WTC11 (cell line): ENCODE results near the gene DMD. TPM values are rescaled to one million over a fixed set of nuclear protein-coding genes. Genes with fewer than 3 reads are reported as not detected.

ENCODE experiments used
- ATAC-seq: fragments of 200-7000 bp; cut with Tn5 transposase; 2 replicates; pipeline ENCODE4 v1.10.0; 2021; ENCODE audit warnings: mild to moderate bottlenecking, moderate library complexity
- CTCF ChIA-PET: fragments of 300-600 bp; sonication (Branson Sonifier 250); formaldehyde crosslinking; loops from one replicate; lab custom pipeline; 2021; ENCODE audit warnings: antibody characterized with exemption; lab: Charles Lee
- POLR2A ChIA-PET: fragments of 350-600 bp; sonication (Branson Sonifier 250); formaldehyde crosslinking; loops from one replicate; lab custom pipeline; 2021; ENCODE audit warnings: antibody characterized with exemption; lab: Charles Lee
- DNase-seq: peaks from one replicate; pipeline ENCODE4 v3.0.0; 2021; ENCODE audit warnings: low spot score
- H3K27ac Mint-ChIP-seq: 2 replicates; pipeline ENCODE4 v1.8.0; 2021; ENCODE audit warnings: mixed read lengths
- H3K27me3 Mint-ChIP-seq: 2 replicates; pipeline ENCODE4 v1.8.0; 2021; ENCODE audit warnings: low read depth, mild to moderate bottlenecking, moderate library complexity, mixed read lengths
- H3K36me3 Mint-ChIP-seq: 2 replicates; pipeline ENCODE4 v1.8.0; 2021; ENCODE audit warnings: mixed read lengths
- H3K4me1 Mint-ChIP-seq: 2 replicates; pipeline ENCODE4 v1.8.0; 2022; ENCODE audit warnings: mixed read lengths
- H3K4me3 Mint-ChIP-seq: 2 replicates; pipeline ENCODE4 v1.8.0; 2021; ENCODE audit warnings: mild to moderate bottlenecking, moderate library complexity, mixed read lengths
- H3K9me3 Mint-ChIP-seq: 2 replicates; pipeline ENCODE4 v1.8.0; 2021; ENCODE audit warnings: mixed read lengths
- ATF1 ChIP-seq: sonication (generic); formaldehyde crosslinking; IDR thresholded peaks from 2 replicates; pipeline ENCODE4 v1.8.1; 2023; ENCODE audit warnings: mild to moderate bottlenecking, moderate library complexity, missing genetic modification reagents
- CBFB ChIP-seq: sonication (generic); formaldehyde crosslinking; IDR thresholded peaks from 2 replicates; pipeline ENCODE4 v1.8.1; 2022; ENCODE audit warnings: mild to moderate bottlenecking, low read depth, missing genetic modification reagents
- ELF4 ChIP-seq: sonication (generic); formaldehyde crosslinking; IDR thresholded peaks from 2 replicates; pipeline ENCODE4 v1.8.1; 2022; ENCODE audit warnings: low read depth, mild to moderate bottlenecking, moderate library complexity, missing genetic modification reagents
- ETV6 ChIP-seq: sonication (generic); formaldehyde crosslinking; IDR thresholded peaks from 2 replicates; pipeline ENCODE4 v1.8.1; 2022; ENCODE audit warnings: mild to moderate bottlenecking, missing genetic modification reagents
- FOXJ3 ChIP-seq: sonication (generic); formaldehyde crosslinking; IDR thresholded peaks from 2 replicates; pipeline ENCODE4 v1.9.0; 2021; ENCODE audit warnings: missing genetic modification reagents, mild to moderate bottlenecking, borderline replicate concordance
- KAT7 ChIP-seq: sonication (generic); formaldehyde crosslinking; IDR thresholded peaks from 2 replicates; pipeline ENCODE4 v1.8.1; 2023; ENCODE audit warnings: missing genetic modification reagents, mild to moderate bottlenecking, borderline replicate concordance
- MYBL2 ChIP-seq: sonication (generic); formaldehyde crosslinking; IDR thresholded peaks from 2 replicates; pipeline ENCODE4 v1.8.1; 2023; ENCODE audit warnings: mild to moderate bottlenecking, moderate library complexity, missing genetic modification reagents
- NFATC4 ChIP-seq: fragments of 250-450 bp; sonication (Bioruptor Pico); IDR thresholded peaks from 2 replicates; pipeline ENCODE4 v1.9.0; 2021; ENCODE audit warnings: mild to moderate bottlenecking
- NFE2L1 ChIP-seq: sonication (generic); formaldehyde crosslinking; IDR thresholded peaks from 2 replicates; pipeline ENCODE4 v1.8.1; 2023; ENCODE audit warnings: missing genetic modification reagents
- NR1H2 ChIP-seq: sonication (generic); formaldehyde crosslinking; IDR thresholded peaks from 2 replicates; pipeline ENCODE4 v1.9.0; 2021; ENCODE audit warnings: mild to moderate bottlenecking, moderate library complexity, missing genetic modification reagents
- PRRX2 ChIP-seq: fragments of 250-450 bp; sonication (Bioruptor Pico); IDR thresholded peaks from 2 replicates; pipeline ENCODE4 v1.8.0; 2021; ENCODE audit warnings: mild to moderate bottlenecking
- ZBTB21 ChIP-seq: sonication (generic); formaldehyde crosslinking; IDR thresholded peaks from 2 replicates; pipeline ENCODE4 v1.8.1; 2023; ENCODE audit warnings: mild to moderate bottlenecking, missing genetic modification reagents, borderline replicate concordance
- ZBTB43 ChIP-seq: sonication (generic); formaldehyde crosslinking; IDR thresholded peaks from 2 replicates; pipeline ENCODE4 v1.8.1; 2023; ENCODE audit warnings: mild to moderate bottlenecking, missing genetic modification reagents
- ZNF121 ChIP-seq: sonication (generic); formaldehyde crosslinking; IDR thresholded peaks from 2 replicates; pipeline ENCODE4 v1.8.0; 2023; ENCODE audit warnings: missing genetic modification reagents
- ZNF219 ChIP-seq: sonication (generic); formaldehyde crosslinking; IDR thresholded peaks from 2 replicates; pipeline ENCODE4 v1.8.0; 2023; ENCODE audit warnings: missing genetic modification reagents, mild to moderate bottlenecking, borderline replicate concordance
- ZNF263 ChIP-seq: sonication (generic); formaldehyde crosslinking; IDR thresholded peaks from 2 replicates; pipeline ENCODE4 v1.8.1; 2022; ENCODE audit warnings: low read depth, mild to moderate bottlenecking, moderate library complexity, missing genetic modification reagents
- ZNF671 ChIP-seq: fragments of 250-450 bp; sonication (Bioruptor Pico); IDR thresholded peaks from 2 replicates; pipeline ENCODE4 v1.8.0; 2021; ENCODE audit warnings: mild to moderate bottlenecking
- ZSCAN18 ChIP-seq: fragments of 250-450 bp; sonication (Bioruptor Pico); IDR thresholded peaks from 2 replicates; pipeline ENCODE4 v2.1.2; 2022; ENCODE audit warnings: mild to moderate bottlenecking, moderate library complexity
- total RNA-seq: library from RNA; stranded (reverse); gene quantifications from 3 replicates; pipeline ENCODE4 v1.2.3, GENCODE V29; 2021
- TF ChIP-seq, protein P1 (sequence below): sonication (generic); formaldehyde crosslinking; IDR thresholded peaks from 2 replicates; pipeline ENCODE4 v1.8.1; 2023; ENCODE audit warnings: mild to moderate bottlenecking, missing genetic modification reagents, borderline replicate concordance
- TF ChIP-seq, protein P2 (sequence below): sonication (generic); formaldehyde crosslinking; IDR thresholded peaks from 2 replicates; pipeline ENCODE4 v1.8.1; 2023; ENCODE audit warnings: mild to moderate bottlenecking, missing genetic modification reagents, moderate library complexity
- TF ChIP-seq, protein P3 (sequence below): sonication (generic); formaldehyde crosslinking; IDR thresholded peaks from 2 replicates; pipeline ENCODE4 v1.8.1; 2023; ENCODE audit warnings: mild to moderate bottlenecking, moderate library complexity, missing genetic modification reagents
- TF ChIP-seq, protein P4 (sequence below): sonication (generic); formaldehyde crosslinking; IDR thresholded peaks from 2 replicates; pipeline ENCODE4 v1.8.0; 2022; ENCODE audit warnings: mild to moderate bottlenecking, missing genetic modification reagents
- TF ChIP-seq, protein P5 (sequence below): sonication (generic); formaldehyde crosslinking; IDR thresholded peaks from 2 replicates; pipeline ENCODE4 v1.8.1; 2022; ENCODE audit warnings: missing genetic modification reagents, borderline replicate concordance

The DMD gene
- total RNA-seq, 1 experiment from 2014 or later = 9.1 TPM

DNA sequence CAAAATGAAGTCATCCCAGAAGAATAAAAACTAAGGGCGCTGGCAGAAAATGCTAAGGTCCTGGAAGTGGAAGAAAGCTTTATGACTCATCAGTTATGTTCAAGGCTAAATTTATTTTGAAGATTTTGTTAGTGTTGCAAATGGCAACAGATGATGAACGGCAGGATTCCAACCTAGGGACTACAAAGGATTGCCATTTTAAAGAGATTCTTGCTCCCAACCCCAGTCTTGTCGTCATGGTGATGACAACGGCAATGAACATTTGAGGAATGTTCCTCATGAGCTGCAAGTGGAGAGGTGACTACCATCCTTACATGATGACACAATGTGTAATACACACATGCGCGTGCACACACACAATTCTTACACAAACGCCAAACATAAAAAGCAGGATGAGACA is 2085.1 kb downstream of the DMD start:
- H3K27me3 Mint-ChIP-seq = no peaks in the 10 kb centered on the region
- POLR2A ChIA-PET = no interaction called here

GRCh38 chrX:31124536-31124935 is 2086.8 kb downstream of the DMD start:
- H3K4me1 Mint-ChIP-seq = 0 out of 2 replicates have a peak, but pooled peaks cover 2% of the 10 kb centered on the region
- DNase-seq (no peak), ATAC-seq (no peak)
- H3K4me3 Mint-ChIP-seq = no peak overlapping the region
- H3K27ac Mint-ChIP-seq = no peak overlapping the region
- H3K9me3 Mint-ChIP-seq = no peaks in the 10 kb centered on the region
- ChIA-PET POLR2A (no interaction called here), CTCF (no interaction called here)
- H3K36me3 Mint-ChIP-seq = 0 out of 2 replicates have a peak, but pooled peaks cover 6% of the 10 kb centered on the region
- TF ChIP-seq MYBL2 (CRISPR knock-in tag) (no peak), ELF4 (CRISPR knock-in tag) (no peak), ETV6 (no peak), ZNF121 (CRISPR knock-in tag) (no peak), ZNF219 (CRISPR knock-in tag) (no peak), ATF1 (CRISPR knock-in tag) (no peak), PRRX2 (no peak), NFATC4 (no peak), ZBTB43 (no peak), ZSCAN18 (CRISPR knock-in tag) (no peak), FOXJ3 (CRISPR knock-in tag) (no peak), NR1H2 (CRISPR knock-in tag) (no peak)
- TF ChIP-seq, protein P1, sequence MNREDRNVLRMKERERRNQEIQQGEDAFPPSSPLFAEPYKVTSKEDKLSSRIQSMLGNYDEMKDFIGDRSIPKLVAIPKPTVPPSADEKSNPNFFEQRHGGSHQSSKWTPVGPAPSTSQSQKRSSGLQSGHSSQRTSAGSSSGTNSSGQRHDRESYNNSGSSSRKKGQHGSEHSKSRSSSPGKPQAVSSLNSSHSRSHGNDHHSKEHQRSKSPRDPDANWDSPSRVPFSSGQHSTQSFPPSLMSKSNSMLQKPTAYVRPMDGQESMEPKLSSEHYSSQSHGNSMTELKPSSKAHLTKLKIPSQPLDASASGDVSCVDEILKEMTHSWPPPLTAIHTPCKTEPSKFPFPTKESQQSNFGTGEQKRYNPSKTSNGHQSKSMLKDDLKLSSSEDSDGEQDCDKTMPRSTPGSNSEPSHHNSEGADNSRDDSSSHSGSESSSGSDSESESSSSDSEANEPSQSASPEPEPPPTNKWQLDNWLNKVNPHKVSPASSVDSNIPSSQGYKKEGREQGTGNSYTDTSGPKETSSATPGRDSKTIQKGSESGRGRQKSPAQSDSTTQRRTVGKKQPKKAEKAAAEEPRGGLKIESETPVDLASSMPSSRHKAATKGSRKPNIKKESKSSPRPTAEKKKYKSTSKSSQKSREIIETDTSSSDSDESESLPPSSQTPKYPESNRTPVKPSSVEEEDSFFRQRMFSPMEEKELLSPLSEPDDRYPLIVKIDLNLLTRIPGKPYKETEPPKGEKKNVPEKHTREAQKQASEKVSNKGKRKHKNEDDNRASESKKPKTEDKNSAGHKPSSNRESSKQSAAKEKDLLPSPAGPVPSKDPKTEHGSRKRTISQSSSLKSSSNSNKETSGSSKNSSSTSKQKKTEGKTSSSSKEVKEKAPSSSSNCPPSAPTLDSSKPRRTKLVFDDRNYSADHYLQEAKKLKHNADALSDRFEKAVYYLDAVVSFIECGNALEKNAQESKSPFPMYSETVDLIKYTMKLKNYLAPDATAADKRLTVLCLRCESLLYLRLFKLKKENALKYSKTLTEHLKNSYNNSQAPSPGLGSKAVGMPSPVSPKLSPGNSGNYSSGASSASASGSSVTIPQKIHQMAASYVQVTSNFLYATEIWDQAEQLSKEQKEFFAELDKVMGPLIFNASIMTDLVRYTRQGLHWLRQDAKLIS (CRISPR knock-in tag) = no peak
- TF ChIP-seq, protein P2, sequence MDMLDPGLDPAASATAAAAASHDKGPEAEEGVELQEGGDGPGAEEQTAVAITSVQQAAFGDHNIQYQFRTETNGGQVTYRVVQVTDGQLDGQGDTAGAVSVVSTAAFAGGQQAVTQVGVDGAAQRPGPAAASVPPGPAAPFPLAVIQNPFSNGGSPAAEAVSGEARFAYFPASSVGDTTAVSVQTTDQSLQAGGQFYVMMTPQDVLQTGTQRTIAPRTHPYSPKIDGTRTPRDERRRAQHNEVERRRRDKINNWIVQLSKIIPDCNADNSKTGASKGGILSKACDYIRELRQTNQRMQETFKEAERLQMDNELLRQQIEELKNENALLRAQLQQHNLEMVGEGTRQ (CRISPR knock-in tag) = no peak
- H3K27me3 Mint-ChIP-seq = no peaks in the 10 kb centered on the region

More for the DNA sequence above, 2085.1 kb downstream of the DMD start:
- DNase-seq (no peak), ATAC-seq (no peak)
- Mint-ChIP-seq H3K4me3 (no peak overlapping the region), H3K9me3 (no peaks in the 10 kb centered on the region), H3K4me1 (0 out of 2 replicates have a peak, but pooled peaks cover 2% of the 10 kb centered on the region), H3K36me3 (0 out of 2 replicates have a peak, but pooled peaks cover 6% of the 10 kb centered on the region), H3K27ac (no peak overlapping the region)
- TF ChIP-seq ZNF671 (CRISPR knock-in tag) (no peak), MYBL2 (CRISPR knock-in tag) (no peak), ZBTB21 (CRISPR knock-in tag) (no peak), ZNF263 (CRISPR knock-in tag) (no peak), ETV6 (no peak), CBFB (CRISPR knock-in tag) (no peak), NFE2L1 (CRISPR knock-in tag) (no peak), NR1H2 (CRISPR knock-in tag) (no peak), KAT7 (CRISPR knock-in tag) (no peak)
- TF ChIP-seq, protein P3, sequence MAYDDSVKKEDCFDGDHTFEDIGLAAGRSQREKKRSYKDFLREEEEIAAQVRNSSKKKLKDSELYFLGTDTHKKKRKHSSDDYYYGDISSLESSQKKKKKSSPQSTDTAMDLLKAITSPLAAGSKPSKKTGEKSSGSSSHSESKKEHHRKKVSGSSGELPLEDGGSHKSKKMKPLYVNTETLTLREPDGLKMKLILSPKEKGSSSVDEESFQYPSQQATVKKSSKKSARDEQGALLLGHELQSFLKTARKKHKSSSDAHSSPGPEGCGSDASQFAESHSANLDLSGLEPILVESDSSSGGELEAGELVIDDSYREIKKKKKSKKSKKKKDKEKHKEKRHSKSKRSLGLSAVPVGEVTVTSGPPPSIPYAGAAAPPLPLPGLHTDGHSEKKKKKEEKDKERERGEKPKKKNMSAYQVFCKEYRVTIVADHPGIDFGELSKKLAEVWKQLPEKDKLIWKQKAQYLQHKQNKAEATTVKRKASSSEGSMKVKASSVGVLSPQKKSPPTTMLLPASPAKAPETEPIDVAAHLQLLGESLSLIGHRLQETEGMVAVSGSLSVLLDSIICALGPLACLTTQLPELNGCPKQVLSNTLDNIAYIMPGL (CRISPR knock-in tag) = no peak
- TF ChIP-seq, protein P4, sequence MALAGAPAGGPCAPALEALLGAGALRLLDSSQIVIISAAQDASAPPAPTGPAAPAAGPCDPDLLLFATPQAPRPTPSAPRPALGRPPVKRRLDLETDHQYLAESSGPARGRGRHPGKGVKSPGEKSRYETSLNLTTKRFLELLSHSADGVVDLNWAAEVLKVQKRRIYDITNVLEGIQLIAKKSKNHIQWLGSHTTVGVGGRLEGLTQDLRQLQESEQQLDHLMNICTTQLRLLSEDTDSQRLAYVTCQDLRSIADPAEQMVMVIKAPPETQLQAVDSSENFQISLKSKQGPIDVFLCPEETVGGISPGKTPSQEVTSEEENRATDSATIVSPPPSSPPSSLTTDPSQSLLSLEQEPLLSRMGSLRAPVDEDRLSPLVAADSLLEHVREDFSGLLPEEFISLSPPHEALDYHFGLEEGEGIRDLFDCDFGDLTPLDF (CRISPR knock-in tag) = no peak
- TF ChIP-seq, protein P5, sequence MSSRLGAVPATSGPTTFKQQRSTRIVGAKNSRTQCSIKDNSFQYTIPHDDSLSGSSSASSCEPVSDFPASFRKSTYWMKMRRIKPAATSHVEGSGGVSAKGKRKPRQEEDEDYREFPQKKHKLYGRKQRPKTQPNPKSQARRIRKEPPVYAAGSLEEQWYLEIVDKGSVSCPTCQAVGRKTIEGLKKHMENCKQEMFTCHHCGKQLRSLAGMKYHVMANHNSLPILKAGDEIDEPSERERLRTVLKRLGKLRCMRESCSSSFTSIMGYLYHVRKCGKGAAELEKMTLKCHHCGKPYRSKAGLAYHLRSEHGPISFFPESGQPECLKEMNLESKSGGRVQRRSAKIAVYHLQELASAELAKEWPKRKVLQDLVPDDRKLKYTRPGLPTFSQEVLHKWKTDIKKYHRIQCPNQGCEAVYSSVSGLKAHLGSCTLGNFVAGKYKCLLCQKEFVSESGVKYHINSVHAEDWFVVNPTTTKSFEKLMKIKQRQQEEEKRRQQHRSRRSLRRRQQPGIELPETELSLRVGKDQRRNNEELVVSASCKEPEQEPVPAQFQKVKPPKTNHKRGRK = no peak
- CTCF ChIA-PET = no interaction called here
